NAMALWA (cell line): ENCODE results near the gene HLA-DPB1.

Experiments
- DNase-seq: peaks from one replicate; pipeline ENCODE4 v3.0.0-alpha.2; 2015; ENCODE audit warnings: low spot score

Gene HLA-DPB1

DNA sequence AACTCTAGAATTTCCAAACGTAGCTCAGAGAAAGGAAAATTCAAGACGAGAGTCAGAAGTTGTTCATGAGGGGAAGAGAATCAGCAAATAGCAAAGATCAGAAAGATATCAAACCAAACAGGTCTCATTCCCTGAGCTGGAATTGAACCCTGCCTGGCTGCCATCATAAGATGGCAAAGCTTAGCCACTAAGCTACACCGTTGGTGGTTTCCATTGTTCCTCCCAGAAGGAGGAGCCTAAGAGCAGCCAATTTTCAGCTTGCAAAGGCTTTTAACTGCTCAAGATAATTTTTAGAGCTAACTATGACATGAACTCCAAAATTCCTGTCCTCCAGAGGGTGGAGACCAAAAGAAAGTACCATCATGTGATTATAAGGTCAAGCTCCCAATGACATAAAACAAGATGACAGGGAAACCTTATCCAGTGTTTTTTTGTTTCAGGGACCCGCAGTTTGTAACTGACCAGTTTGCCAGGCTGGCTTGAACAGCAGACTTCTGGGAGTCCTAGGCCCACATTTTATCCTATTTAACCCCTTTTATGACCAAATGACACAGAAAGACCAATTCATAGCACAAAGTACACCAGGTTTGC lies 60.6 kb downstream of the HLA-DPB1 start:
- DNase-seq = no peak
